HG03103 (cell line): ENCODE measurements around the gene C18orf32.
"Not testable (repeated sequence)": the region's sequence is repeated elsewhere in the genome, so short reads cannot be mapped to it uniquely, and the experiment has no call there.

Experiments used
- ATAC-seq: cut with Tn5 transposase; IDR thresholded peaks from one replicate; pipeline ENCODE4 v1.9.1; 2021; ENCODE audit warnings: low read depth; ENCODE audit not compliant: unreplicated experiment

C18orf32 gene

GRCh38 chr18:49503931-49504330 lies 16.9 kb upstream of the C18orf32 start:
- ATAC-seq: no peak

GRCh38 chr18:49500201-49500921 lies 13.3 kb upstream of the C18orf32 start:
- no peak for ATAC-seq

- no peak for ATAC-seq
These were observed 12.1 kb upstream of the C18orf32 start for GRCh38 chr18:49499046-49499637.

- no peak for ATAC-seq
These were observed 8.4 kb upstream of the C18orf32 start for GRCh38 chr18:49495480-49495879.

- no peak for ATAC-seq
These were observed 8.0 kb upstream of the C18orf32 start for GRCh38 chr18:49495076-49495475.

- no peak for ATAC-seq
These were observed 7.6 kb upstream of the C18orf32 start for GRCh38 chr18:49494660-49495059.

DNA sequence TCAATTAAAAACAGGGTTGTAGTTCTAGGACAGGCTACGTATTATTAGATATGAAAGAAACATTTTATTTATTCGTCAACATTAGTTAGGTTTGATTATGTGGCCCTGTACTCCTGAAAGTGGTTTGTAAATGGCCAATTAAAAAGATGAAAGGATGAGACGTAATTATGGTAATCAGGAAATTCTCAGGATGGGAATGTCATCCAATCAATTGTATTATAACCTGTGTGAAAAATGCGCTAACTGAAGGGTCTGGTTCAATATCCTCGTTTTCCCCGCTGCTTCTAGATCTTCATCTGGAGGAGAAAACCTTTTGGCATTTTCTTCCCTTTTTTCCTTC lies 5.6 kb upstream of the C18orf32 start:
- ATAC-seq: no peak

GRCh38 chr18:49491857-49492693 lies 5.0 kb upstream of the C18orf32 start, which contains the start of gene RPL17:
Gene RPL17 (minus strand): TSS chr18:49492465.
- peak; percentile 65 for ATAC-seq

- ATAC-seq: no peak
These were observed 4.5 kb upstream of the C18orf32 start for GRCh38 chr18:49491534-49491856.

DNA sequence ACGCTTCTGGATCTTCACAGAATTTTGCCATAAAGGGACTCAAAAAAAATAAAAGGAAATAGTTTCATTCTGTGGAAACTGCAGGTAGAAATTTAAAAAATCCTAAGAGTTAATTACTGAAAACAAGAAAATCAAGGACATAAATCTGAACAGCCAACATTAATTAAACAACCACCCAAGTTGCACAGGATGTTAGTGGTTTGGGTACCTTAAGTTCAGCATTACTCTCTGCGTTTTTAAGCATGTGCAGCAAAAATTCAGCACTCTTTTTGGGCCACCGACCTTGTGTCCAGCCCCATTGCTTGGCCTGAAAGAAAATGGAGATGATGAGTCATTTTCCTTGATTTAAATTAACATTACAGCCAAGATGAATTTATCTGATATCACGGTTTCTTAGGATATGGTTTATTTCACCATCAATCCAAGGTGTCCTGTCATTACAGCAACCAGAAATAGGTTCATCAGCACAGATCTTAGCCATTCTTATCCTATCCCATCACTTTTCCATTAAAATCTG lies 3.3 kb upstream of the C18orf32 start:
- ATAC-seq: no peak

DNA sequence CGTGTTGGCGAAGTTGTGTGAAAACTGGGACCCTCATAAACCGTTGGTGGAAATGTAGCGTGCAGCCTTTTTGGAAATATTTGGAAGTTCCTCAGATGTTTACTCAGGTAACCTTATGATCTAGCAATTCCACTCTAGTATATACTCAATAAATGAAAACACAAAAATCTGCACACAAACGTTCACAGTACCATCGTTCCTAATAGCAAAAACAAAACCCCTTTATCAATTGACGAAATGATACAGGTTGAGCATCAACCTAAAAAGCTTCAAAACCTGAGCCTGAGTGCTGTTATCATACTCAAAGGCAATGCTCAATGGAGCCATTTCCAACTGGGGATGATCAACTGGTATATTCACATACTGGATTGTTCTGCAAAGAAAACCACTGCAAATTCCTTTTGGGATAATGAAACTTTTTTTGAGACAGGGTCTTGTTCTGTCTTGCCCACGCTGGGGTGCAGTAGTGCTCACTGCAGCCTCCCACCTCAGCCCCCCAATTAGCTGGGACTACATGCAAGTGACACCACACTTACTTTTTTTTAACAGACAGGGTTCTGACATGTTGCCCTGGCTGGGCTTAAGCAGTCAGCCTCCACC lies 777 bp upstream of the C18orf32 start:
- ATAC-seq: no peak

GRCh38 chr18:49486606-49486952 lies 455 bp downstream of the C18orf32 start:
- no peak for ATAC-seq

DNA sequence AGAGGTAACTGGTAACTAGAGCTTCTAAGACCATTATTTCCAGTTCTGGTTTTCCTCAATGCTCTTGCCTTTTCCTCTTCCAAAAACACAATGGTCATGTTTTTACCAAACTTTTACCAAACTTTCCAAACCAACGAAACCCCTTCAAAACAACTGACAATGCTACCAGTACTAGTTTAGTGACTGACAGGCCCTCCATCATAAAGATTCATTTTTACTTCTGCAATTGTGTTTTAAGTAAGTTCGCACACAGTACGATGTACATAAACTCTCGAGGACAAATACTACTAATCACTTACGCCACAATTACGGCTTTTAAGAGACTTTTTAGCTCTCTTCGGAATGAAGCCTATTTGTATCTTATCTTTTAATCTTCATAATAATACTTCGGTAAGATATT lies 900 bp downstream of the C18orf32 start:
- no peak for ATAC-seq

DNA sequence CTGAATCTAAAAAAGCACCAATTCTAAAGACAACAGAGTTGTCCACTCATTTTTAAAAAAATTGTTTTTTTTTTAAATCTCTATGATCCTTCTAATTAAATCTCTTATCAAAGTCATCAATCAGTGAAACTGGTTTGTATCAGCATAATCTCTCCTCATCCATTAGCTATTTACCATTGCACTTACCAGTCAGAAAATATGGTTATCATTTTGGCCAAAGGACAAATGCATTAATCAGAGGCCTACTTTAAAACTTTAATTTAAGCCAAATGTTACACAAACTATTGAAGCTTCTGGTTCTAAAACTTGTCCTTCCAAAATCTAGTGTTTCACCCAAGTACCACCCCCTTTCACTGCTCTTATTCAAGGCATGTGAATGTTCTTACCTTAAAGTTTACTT lies 3.8 kb downstream of the C18orf32 start:
- no peak for ATAC-seq

GRCh38 chr18:49481907-49482306 lies 5.1 kb downstream of the C18orf32 start:
- no peak for ATAC-seq

DNA sequence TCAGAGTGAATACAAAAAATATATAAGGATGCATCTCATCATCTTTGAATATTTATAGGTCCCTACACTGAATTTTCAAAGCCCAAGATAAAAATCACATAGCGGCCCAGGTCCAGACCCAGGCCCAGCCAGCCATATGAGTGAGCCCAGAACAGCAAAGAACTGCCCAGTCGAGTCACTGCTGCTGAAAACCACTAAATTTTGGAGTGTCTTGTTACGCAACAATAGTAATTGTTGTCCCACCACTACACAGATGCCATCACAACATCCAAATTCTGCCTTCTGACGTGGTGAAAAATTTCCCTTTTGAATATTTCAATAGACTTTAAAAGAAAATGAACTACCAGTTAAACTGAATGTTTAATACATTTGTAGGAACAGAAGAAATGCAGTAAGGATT lies 5.7 kb downstream of the C18orf32 start:
- ATAC-seq: no peak

- no peak for ATAC-seq
These were observed 7.5 kb downstream of the C18orf32 start for GRCh38 chr18:49479381-49480137.

DNA sequence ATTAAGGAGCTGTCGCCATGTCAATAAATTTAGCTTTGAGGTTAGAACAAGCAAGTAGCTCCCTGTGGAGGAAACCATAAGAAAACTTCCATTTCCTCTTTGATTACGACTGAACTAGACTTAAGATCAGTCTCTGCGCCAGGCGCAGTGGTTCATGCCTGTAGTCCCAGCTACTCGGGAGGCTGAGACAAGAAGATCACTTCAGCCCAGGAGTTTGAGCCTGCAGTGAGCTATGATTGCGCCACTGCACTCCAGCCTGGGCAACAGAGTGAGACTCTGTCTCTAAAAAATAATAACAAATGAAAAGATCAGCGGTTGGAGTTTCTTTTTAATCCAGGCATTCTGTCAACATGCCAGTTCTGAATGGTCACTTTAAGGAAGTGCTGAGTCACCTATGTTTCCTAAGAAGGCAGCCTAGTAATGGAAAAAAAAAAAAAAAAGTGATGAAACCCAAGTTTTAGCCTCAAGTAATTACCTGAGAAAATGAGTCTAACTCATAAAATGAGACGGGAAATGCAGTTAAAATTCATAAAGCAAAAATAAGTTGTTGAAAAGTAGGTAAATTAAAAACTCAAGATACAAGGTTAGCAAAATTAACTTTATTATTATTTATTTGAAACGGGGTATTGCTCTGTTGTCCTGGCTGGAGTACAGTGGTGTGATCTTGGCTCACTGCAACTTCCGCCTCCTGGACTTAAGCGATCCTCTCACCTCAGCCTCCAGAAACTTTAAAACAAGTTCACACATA lies 10.2 kb downstream of the C18orf32 start:
- ATAC-seq: peak; percentile 61

DNA sequence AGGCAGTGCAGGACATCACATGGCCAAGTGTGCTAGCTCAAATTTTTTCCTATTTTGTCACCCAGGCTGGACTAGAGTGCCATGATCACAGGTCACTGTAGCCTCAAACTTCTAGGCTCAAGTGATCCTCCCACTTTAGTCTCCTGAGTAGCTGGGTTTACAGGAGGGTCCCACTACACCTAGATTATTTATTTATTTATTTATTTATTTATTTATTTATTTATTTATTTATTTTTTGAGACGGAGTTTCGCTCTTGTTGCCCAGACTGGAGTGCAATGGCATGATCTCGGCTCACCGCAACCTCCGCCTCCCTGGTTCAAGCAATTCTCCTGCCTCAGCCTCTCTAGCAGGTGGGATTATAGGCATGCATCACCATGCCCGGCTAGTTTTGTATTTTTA lies 12.1 kb downstream of the C18orf32 start:
- not testable (repeated sequence) for ATAC-seq

GRCh38 chr18:49473721-49474120 lies 13.3 kb downstream of the C18orf32 start:
- ATAC-seq: no peak
